Measurements from ENCODE around the gene DCBLD1.
"Not testable (repeated sequence)": the region's sequence is repeated elsewhere in the genome, so short reads cannot be mapped to it uniquely, and the experiment has no call there.

DCBLD1 gene

DNA sequence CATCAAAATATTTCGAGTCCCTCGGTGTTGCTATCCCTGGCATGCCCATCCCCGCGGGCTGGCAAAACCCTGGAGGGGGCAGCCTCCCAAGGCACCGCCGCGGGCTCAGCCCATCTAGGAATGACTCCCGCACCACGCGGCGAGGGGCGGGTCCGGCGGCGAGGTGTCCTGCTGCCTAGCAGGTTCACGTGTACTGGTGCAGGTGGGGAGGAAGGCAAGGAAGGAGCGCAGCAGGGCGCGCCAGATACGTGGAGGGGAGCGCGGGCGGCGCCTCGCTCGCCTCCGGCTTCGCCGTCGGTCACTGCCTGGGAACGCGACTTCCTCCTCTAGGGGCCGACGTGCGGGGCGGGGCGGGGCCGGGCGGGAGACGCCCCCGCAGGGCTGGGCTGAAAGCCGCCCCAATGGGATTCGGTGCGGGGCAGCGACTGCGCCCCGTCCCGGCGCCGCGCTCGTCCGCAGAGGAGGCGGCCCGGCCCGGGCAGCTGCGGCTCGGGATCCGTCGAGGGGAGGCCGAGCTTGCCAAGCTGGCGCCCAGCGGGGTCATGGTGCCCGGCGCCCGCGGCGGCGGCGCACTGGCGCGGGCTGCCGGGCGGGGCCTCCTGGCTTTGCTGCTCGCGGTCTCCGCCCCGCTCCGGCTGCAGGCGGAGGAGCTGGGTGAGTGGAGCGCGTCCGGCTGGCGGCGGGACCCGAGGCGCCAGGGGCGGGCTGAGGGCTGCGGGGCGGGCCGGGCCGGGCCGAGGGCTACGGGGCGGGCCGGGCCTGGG is at the start of gene DCBLD1:
DCBLD1 (plus strand) TSS at position 435 of the 764 bp plus-strand sequence; CDS start at position 543, 108 bp downstream.
- peak; percentile 62 for DNase-seq

- no peak for DNase-seq
Measured at GRCh38 chr6:117440706-117441525, 41.6 kb upstream of the DCBLD1 start.

DNA sequence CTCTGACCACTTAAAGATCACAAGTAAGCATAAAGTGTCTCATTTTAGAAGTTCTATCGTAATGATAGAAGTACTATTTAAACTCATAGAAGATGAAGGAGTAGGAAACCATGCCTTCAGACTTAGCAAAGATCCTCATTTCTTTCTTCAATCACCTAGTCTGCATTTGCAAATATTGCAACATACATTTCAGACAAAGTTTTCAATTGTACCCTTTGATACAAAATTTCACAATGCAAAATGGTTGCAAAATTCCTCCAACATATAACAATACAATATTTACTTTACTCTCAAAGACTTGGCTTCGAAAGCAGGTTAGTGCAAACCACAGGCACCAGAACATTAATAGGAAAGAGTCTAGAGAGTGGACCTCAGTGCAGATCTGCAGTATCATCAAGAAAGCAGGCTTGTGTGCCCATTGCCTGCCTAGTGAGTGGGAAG is 40.6 kb upstream of the DCBLD1 start:
- DNase-seq: no peak

- DNase-seq: not testable (repeated sequence)
Measured at GRCh38 chr6:117442313-117442712, 40.2 kb upstream of the DCBLD1 start.

DNA sequence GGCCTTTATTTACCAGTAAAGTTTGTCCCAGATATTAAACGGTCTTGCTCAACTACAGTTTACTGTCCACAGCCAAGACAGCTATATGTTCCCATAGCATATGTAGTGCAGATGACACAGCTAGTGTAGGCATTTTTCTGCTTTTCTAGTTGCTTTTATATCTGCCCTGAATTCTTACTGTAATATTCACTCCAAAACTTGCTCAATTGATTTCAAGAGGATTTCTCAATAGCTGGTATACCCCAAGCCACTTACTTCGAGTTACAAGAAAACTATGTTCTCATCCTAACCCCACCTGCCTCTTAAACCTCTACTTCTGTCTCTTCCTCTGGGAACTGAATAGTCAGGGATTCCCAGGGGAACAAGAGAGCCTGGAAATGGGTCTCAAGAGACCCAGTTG is 37.9 kb upstream of the DCBLD1 start:
- DNase-seq: no peak

DNA sequence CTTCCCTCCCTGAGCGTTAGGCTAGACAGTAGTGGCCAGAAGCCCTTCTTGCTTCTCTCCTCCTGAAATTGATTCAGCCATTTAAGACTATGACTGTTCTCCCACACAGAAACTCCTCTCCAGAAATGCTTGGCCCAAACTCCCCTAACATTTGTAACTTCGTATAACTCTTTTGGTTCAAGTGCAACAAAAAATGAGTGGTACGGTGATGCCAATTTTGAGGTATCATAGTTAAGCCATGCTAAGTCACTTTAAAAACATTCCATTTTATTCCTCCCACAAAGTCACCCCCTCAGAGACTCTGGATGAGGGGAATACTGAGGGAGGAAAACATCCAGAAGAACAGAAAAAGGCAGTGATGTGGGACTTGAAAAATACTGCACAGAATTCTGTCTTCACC is 35.6 kb upstream of the DCBLD1 start:
- no peak for DNase-seq

DNA sequence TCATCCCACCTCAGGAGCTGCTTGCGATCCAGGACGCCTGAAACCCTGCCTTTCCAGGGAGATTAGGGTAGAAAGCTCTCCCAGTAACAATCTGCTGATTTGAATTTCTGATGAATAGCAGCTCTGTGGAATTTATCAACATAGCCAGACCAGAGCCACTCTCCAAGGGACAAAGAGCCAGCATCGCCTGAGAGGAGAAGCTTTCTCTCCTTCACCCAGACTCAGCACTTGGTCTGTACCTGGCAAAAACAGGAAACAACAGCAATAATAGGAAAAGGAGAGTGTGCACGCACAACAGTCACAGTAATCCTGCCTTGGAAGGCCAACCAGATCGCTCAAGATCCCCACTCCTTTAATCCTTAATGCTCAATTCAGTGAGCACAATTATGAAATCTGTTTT is 34.5 kb upstream of the DCBLD1 start:
- no peak for DNase-seq

DNA sequence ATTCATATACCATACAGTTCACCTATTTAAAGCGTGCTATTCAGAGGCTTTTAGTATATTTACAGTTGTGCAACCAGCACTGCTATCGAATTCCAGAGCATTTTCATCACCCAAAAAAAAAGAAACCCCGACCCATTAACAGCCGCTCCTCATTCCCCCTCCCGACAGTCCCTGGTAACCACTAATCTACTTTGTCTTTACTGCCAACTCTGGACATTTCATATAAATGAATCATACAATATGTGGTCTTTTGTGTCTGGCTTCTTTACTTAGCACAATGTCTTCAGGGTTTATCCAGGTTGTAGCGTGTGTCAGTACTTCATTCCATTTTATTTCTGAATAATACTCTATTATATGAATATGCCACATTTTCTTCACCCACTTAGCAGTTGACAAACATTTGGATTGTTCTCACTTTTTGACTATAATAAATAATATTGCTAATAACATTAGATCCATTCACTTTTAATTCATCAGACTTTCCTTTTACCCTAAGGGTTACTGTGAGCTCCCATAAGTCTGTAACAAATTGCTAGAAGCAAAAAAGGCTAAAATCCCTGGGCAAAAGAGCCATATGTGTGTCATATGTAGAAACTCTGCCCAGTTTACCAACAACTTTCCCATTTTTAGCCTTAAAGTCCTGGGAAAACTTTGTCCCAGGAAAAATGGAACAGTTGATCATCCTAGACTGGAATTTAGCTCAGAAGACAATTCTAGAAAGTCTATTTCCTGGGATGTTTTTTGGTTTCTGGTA is 33.6 kb upstream of the DCBLD1 start:
- DNase-seq: no peak

- peak; percentile 57 for DNase-seq
Measured at GRCh38 chr6:117449549-117450439, 32.7 kb upstream of the DCBLD1 start.

GRCh38 chr6:117451671-117452070 is 30.8 kb upstream of the DCBLD1 start:
- DNase-seq: no peak

DNA sequence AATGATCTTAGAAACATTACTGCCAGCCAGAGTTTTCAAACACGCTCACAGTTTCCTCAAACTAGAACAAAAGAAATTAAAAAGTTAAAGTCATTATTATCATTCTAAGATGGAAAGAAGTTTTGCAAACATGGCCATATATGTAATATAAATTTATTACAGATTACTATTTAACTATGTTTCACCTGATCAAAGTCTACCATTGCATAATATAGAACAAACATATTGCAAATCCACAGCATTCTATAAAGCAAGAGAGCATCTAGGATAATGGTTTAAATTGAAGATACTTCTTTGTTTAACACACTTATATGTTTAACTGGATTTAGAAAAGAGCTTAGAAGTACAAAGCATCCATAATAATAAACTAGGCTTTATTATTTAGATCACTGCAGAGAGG is 26.2 kb upstream of the DCBLD1 start:
- no peak for DNase-seq

DNA sequence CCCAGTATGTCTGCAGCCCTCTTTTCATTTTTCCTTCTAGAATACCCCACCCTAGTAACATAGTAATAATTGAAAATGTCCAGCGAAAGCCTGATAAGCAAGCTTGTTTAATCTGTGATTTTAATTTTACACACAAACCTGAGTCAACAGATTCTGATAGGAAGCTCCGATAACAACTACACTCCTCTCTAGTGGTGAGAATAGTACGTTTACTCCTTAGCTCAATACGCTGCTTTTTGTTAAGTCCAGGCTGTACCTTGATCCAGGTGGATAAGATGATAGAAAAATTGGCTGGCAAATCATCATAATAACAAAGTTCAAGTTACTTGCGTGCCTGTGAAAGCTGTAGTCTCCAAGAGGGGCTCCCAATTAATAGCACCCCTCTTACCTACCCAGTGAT is 25.5 kb upstream of the DCBLD1 start:
- no peak for DNase-seq

GRCh38 chr6:117459204-117459944 is 23.1 kb upstream of the DCBLD1 start:
- peak; percentile 42 for DNase-seq

GRCh38 chr6:117463762-117464665 is 18.5 kb upstream of the DCBLD1 start:
- peak; percentile 62 for DNase-seq

DNA sequence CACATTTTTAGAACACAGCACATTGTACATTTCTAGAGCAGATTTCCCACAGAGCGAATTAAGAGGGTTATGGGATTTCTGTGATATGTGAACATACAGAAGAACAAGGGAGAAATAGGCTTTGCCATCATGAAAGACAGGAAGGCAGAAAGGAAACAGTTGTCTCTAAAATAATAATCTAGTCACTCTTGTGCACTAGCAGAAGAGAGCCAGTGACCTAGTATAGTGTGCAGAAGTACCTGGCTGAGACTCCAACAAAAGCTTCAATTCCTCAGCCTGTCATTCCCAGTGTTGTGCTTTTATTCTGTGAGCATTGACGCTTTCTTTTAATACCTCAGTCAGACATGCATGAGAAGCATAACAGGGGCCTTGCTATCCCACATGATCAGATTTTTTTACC is 17.8 kb upstream of the DCBLD1 start:
- no peak for DNase-seq

GRCh38 chr6:117465691-117466090 is 16.8 kb upstream of the DCBLD1 start:
- no peak for DNase-seq

DNA sequence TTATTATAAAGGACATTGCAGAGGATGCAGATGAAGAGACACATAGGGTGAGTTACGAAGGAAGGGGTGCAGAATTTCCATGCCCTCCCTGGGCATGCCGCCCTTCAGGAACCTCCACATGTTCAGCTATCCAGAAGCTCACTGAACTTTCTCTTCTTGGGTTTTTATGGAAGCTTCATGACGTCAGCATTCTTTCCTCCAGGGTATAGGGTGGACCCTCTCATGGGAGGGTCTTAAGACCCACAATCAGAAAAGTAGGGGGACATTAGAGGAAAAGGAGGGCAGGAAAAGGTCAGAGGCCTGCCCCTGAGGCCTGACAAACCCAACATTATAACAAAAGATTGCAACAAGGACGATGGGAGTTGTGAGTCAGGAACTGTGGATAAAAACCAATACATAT is 14.6 kb upstream of the DCBLD1 start:
- DNase-seq: no peak

DNA sequence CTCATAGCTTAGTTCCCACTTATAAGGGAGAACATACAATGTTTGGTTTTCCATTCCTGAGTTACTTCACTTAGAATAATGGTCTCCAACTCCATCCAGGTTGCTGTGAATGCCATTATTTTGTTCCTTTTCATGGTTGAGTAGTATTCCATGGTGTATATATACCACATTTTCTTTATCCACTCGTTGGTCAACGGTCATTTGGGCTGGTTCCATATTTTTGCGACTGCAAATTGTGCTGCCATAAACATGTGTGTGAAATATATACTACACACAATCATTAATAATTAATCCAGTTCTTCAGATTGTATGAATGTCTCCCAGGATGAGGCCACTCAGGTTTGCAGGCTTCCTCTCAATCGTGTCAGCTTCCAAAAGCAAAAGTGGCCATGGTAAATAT is 13.9 kb upstream of the DCBLD1 start:
- not testable (repeated sequence) for DNase-seq

GRCh38 chr6:117469356-117469755 is 13.1 kb upstream of the DCBLD1 start:
- DNase-seq: no peak

GRCh38 chr6:117469791-117470190 is 12.7 kb upstream of the DCBLD1 start:
- DNase-seq: no peak

Data from activated CD4-positive, alpha-beta T cell treated with anti-CD3 and anti-CD28 coated beads, Interleukin-2, amount 50 U/mL, for 16 hours (primary cell).